GM21381 (cell line): Measurements from ENCODE around the gene SLC24A1.
A peak's percentile ranks its signal among the peaks of the same experiment; 100 is the strongest.
"Not testable (repeated sequence)": the region's sequence is repeated elsewhere in the genome, so short reads cannot be mapped to it uniquely, and the experiment has no call there.

Experiments
- ATAC-seq: cut with Tn5 transposase; IDR thresholded peaks from one replicate; pipeline ENCODE4 v1.9.1; 2021; ENCODE audit warnings: mild to moderate bottlenecking, moderate library complexity; ENCODE audit not compliant: unreplicated experiment

SLC24A1 gene

DNA sequence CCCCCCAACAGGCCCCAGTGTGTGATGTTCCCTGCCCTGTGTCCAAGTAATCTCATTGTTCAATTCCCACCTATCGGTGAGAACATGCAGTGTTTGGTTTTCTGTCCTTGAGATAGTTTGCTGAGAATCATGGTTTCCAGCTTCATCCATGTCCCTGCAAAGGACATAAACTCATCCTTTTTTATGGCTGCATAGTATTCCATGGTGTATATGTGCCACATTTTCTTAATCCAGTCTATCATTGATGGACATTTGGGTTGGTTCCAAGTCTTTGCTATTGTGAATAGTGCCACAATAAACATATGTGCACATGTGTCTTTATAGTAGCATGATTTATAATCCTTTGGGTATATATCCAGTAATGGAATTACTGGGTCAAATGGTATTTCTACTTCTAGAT is 5.9 kb upstream of the SLC24A1 start:
- ATAC-seq = not testable (repeated sequence)

GRCh38 chr15:65618560-65619109 is 3.1 kb upstream of the SLC24A1 start:
- ATAC-seq = no peak

GRCh38 chr15:65619626-65620290 is 2.0 kb upstream of the SLC24A1 start:
- ATAC-seq = no peak

DNA sequence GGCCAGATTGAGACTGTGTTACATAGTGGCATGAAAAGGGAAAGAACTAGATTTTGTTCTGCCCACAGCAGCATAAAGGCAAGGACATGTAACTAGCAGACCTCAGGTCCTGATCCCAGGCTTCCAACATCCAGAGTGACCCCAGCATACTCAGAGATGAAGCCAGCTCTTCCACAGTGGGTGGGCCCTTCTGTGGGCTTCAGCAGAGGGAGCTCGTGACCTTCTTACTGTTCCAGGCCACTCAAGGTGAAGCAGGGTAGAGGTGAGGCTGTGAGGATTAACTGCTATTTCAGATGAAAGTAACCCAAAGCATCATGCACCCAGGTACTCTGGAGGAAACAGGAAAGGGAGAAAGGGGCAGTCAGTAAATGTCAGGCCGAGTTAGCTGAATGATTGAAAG is 905 bp upstream of the SLC24A1 start:
- ATAC-seq = no peak

- no peak for ATAC-seq
Observed at GRCh38 chr15:65623103-65623502, 1.4 kb downstream of the SLC24A1 start.

- ATAC-seq = no peak
Observed at GRCh38 chr15:65626856-65627255, 5.1 kb downstream of the SLC24A1 start.

DNA sequence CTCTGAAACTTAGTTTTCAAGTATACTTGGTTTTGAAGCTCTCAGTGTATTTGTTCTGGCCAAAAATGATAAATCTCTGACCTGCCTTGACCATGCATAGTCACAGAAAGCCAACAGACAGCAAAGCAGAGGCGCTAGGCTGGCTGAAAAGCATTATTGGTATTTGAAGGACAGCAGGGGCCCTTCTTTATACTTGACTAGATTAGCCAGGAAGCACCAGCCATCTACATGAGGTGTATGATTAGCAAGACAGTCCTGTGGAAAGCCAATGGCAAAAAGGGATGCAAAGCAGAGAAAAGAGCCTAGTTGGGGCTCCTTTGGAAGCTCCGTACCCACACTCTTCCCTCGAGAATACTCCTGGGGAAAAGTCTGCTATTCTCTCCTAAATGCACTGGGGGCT is 7.8 kb downstream of the SLC24A1 start:
- ATAC-seq = no peak

DNA sequence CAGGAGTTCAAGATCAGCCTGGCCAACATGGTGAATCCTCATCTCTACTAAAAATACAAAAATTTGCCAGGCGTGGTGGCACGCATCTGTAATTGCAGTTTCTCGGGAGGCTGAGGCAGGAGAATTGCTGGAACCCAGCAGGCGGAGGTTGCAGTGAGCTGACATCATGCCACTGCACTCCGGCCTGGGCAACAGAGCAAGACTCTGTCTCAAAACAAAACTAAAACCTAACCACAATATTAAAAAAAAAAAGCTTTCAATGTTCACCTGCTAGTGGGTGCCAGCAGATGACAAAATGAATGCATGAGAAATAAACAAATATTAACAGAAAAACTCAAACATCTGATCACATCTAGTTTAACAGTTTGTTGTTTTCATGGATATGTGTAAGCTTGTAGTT is 9.0 kb downstream of the SLC24A1 start:
- peak; percentile 51 for ATAC-seq

DNA sequence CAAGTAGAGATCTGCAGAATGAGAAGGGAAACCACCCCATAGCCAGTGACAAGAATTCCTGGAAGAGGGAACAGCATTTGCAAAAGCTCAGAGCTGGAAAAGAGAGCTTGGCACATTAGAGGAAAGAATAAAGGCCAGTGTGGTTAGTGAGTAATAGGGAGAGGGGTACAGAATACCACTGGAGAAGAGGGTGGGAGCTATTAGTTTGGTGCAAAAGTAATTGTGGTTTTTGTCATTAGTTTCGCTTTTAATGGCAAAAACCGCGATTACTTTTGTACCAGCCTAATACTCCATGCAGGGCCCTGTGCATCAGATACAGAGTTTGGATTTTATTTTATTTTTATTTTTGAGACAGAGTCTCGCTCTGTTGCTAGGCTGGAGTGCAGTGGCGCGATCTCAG is 9.8 kb downstream of the SLC24A1 start:
- ATAC-seq = peak; percentile 61

DNA sequence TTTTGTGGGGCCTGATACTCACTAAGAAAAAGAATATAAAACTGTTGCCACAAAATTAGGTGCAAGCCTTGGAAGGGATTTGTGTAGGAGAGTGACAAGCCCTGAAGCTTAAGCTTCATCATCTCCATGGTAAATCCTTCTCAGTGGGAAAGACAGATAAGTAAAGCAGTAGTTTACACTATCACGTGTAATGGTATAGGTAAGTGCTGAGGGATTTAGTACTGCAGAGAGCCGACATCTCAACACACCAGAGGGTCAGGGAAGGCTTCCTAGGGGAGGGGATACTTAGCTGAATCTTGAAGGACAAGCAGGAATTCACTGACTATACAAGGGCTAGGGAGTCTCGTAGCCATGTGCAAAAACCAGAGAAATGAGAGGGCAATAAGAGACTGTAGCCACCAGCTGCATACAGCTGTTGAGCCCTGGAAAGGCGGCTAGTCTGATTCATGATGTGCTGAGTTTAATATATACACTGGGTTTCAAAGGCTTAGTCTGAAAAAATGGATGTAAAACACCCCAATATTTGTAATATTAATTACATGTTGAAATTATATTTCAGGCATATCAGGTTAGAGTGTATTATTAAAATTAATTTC is 11.1 kb downstream of the SLC24A1 start:
- ATAC-seq = no peak

- ATAC-seq = no peak
Observed at GRCh38 chr15:65633752-65634151, 12.0 kb downstream of the SLC24A1 start.

- no peak for ATAC-seq
Observed at GRCh38 chr15:65634356-65634755, 12.6 kb downstream of the SLC24A1 start.

DNA sequence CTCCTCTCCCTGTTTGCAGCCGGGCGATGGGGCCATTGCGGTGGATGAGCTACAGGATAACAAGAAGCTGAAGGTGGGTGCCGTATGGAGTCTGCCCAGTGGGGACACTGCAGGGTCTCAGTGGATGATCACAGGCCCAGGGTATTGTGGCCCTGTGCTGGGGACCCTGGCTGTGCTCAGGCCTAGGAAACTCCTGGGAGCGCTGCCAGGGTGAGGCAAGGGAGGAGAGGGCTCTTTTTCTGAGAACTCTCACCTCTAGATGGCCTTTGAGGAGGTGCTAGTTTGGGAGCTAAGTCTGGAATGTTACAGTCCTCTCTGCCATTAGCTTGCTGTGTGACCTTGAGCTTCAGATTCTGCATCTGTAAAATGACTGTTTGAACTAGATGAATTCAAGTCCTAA is 16.4 kb downstream of the SLC24A1 start:
- ATAC-seq = no peak

- ATAC-seq = no peak
Observed at GRCh38 chr15:65638681-65639089, 16.9 kb downstream of the SLC24A1 start.

GRCh38 chr15:65639509-65639908 is 17.8 kb downstream of the SLC24A1 start:
- ATAC-seq = no peak

DNA sequence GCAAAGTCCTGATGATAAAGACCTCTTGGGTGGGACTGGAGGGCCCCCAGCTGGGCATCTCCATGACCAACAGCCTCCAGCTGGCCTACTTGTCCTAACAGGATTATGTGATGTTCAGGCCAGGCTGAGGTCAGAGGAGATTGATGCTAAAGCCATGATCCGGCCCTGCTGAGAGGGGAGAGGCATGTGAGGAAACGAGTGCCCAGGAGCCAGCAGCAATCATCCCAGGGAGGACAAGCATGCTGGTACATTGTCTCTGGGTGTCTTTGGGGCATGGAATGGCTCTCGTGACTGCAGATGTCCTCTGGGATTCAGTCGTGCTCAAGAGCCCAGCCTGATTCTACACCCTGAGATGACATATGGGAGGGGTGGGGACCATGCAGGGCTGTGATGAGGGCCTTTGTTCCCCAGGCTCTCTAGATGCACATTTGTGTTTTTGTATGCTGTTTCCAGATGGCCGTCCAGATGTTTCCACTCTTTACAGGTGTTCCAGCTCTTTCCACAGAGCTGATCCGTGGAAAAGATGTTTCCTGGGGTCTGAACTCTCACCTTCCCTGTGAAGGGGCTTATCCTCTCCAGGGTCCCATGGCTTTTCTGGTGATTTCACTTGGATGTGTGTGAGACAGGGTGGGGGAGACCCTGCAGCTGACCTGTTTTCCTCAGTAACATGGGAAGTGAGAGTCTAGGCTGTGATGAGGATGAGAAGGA is 20.2 kb downstream of the SLC24A1 start:
- ATAC-seq = no peak

DNA sequence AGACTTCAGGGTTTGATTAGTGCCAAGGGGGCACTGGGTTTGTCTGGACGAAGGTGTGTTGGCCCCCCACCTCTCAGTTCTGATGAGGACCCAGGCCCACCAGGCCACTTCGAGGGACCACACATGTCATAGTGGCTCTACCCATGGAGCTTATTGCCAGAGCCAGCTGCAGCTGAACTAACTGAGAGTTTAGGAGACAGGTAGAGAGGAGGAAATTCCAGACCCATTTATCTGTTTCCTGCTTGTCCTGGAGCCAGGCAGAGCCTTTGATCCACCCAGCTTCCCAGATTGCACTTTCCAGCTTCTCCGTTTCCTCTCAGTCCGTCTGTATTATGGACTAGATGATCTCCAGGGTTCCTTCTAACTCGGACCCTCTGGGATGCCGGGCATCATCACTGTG is 20.9 kb downstream of the SLC24A1 start:
- no peak for ATAC-seq

GRCh38 chr15:65644282-65644681 is 22.5 kb downstream of the SLC24A1 start:
- ATAC-seq = no peak

DNA sequence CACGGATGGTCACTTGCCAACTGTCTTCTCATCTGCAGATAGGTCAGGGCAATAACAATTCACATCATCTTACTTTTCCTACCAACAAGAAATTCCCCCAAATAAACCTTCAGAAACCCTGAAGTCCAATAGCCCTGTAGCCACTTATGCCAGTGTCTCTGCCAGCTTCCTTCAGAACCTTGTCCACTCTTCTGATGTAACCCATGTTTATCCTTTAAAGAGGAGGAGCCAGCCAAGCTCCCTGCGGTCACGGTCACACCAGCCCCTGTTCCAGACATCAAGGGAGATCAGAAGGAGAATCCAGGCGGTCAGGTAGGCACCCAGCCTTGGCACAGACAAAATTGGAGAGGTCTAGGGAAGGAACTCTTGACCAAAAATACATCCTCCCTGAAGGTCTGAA is 23.7 kb downstream of the SLC24A1 start:
- no peak for ATAC-seq

DNA sequence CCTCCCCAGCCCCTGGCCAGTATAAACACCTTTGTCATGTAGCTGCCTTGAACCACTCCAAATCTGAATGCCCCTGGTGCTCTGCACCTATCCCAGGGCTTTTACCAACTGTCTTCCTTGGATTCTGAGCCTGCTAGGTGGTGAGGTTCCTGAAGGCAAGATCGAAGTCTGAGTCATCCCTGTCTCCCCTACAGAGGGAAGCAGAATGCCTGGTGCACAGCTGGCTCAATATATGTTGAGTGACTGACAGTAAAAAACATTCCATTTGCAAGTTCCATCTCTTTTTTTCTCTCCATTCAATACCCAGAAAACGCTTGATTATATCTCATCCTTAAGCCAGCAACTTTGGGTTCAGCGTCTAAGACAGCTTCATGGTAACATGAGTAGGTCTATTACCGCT is 24.7 kb downstream of the SLC24A1 start:
- no peak for ATAC-seq

DNA sequence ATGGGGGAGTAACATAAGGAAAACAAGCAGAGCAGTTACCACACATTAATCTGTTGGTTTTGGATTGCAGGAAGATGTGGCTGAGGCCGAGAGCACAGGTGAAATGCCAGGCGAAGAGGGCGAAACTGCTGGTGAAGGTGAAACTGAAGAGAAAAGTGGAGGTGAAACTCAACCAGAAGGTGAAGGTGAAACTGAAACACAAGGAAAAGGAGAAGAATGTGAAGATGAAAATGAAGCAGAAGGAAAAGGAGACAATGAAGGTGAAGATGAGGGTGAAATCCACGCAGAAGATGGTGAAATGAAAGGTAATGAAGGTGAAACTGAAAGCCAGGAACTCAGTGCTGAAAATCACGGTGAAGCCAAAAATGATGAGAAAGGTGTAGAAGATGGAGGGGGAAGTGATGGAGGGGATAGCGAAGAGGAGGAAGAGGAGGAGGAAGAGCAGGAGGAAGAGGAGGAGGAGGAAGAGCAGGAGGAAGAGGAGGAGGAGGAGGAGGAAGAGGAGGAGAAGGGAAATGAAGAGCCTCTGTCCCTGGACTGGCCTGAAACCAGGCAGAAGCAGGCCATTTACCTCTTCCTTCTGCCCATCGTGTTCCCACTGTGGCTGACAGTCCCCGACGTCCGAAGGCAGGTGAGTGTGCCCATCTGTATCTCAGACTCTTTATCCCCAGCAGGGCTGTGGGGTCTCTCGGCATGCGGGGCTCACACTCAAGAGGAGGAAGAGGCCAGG is 28.7 kb downstream of the SLC24A1 start:
- no peak for ATAC-seq

- ATAC-seq = no peak
Observed at GRCh38 chr15:65651042-65651322, 29.2 kb downstream of the SLC24A1 start.
